Forelimb muscle (tissue), 1 donor: ENCODE results near the gene SPG7. TPM values are rescaled to one million over a fixed set of nuclear protein-coding genes. Genes with fewer than 3 reads are reported as not detected.

ENCODE experiments used
- DNase-seq: peaks from one replicate; pipeline ENCODE4 v3.0.0-alpha.2; 2013; ENCODE audit warnings: low read depth
- polyA plus RNA-seq: library from polyadenylated mRNA; unstranded; fragments of 120-200 nt; gene quantifications from one replicate; pipeline ENCODE4 v1.2.1, GENCODE V29; 2013; ENCODE audit not compliant: insufficient read length

The SPG7 gene
- polyA plus RNA-seq, 1 donor = 67.1 TPM

DNA sequence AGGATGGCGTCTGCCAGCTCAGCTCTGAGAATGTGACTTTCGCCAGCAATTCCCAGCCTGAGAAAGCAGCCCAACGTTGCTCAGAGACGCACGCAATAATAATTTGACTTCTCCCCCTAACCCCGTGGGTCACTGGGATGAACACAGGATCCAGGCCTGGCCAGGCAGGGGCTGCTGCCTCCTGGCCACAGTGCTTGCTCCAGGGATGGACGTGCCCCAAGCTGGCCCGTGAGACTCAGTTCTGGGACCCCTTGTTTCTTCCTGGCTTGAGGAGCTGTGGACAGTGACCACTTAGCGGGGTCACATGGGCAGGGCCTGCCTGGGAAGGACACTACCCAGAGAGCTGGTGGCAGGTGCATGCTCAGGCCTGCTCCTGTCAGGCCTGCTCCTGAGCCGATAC lies 91.7 kb downstream of the SPG7 start:
- no peak for DNase-seq

DNA sequence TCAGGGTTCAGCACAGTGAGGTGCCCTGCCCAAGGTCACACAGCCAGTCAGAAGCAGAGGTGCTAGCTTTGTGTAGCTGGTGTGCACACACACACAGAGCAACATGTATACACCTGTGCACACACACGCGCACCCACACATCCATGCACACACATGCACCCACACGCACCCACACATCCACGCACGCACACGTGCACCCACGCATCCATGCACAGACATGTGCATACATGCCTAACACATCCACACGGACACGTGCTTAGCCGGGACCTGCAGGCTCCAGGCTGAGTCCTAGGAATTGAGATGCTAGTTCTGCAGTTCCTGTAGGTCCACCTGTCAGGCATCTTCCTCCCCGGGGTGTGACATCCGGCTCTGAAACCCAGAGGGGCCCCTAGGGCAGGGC lies 92.2 kb downstream of the SPG7 start:
- no peak for DNase-seq

DNA sequence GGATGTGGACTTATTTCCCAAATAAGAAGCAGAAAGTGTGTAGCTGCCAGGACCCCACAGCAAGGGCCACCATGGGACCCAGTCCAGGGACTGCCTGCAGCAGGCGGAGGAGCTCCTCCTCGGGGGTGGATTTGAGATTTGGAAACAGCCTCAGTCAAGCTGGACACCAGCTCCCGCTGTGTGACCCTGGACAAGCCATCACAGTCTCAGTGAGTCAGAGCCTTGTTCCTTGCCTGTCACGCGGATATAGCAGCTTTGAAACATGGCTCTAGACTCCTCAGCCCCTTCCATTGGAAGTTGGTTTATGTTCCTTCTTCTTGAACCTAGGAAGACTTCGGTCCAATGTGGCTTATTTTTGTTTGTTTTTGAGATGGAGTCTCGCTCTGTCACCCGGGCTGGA lies 92.8 kb downstream of the SPG7 start:
- DNase-seq = no peak

DNA sequence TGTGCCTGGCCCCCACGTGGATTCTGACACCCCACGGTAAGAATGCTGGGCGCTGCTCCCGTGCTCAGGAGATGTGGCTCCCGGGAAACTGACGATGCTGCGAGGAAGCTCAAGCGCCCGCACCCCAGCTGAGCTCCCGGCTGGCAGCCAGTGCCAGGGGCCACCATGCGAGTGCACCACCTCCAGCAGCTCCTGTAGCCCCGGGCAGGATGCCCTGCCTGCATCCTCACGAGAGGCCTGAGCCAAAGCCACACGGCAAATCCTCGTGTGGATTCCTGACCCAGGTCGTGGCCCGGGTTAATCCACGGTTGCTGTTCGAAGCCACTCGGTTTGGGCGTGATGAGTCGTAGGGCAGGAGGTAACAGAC lies 93.7 kb downstream of the SPG7 start:
- no peak for DNase-seq

DNA sequence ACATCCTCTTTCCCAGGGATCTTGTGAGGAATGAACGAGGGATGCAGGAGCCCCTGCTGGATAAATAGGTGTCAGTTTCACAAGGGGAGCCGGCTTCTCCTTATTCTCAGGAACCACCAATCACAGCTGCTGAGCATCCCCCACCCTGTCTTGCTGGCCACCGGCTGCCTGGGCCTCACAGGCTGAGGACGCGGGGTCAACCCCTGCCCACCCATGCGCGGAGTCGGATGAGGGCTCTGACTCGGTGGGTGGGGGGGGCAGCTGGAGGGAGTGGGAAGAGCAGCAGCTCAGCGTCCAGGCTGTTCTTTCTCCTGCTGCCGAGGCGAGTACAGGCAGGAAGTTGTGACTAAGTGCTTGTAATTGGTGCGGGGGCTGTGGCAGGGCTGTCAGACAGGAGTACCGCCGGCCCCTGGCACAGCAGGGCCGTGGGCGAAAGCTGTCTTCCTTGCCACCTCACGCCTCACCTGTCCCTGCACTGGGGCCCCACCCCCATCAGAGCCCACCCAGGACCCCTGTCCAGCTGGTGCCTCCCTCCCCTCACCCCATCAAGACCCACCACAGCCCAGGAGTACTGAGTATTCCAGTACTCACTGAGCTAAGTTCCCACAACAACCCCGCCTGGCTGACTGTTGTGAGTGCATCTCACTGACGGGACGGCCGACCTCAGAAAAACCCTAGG lies 94.2 kb downstream of the SPG7 start:
- no peak for DNase-seq

DNA sequence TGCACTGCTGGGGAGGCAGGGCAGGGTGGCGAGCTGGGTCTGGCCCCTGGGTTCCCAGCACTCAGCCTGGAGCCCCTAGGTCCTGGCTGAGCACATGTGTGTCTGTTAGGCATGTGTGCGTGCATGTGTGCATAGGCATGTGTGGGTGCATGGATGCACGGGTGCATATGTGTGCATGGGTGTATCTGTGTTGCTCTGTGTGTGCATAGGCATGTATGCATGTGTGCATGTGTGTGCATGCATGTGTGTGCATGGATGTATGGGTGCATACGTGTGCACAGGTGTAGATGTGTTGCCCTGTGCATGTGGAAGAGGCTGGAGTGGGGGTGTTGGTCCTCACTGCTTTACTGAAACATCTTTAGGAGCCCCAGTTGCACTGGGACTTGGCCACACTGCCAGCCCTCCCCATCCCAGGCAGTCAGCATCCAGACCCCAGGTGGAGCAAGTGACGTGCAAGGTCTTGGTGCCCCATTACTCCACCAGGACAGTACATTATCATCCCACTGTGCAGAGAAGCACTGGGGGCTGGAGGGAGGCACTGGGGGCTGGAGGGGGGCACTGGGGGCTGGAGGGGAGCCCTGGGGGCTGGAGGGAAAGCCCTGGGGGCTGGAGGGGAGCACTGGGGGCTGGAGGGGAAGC lies 94.9 kb downstream of the SPG7 start:
- no peak for DNase-seq

DNA sequence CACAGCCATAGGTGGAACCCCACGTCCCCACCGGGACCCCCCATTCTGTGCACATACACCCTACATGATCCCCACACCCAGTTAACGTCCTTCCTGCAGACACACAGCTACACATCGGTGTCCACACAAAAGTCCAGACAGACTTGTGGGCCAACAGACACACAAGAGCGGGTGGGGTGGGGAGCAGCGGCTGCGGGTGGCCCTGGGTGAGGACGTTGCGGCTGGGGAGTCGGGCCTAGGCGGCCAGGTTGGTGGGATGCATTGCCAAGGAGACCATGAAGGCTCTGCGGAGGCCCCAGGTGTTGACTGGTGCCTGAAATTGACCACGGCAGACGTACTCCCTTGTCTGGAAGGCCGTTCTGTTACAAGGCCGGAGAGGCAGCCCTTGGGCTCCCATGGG lies 96.6 kb downstream of the SPG7 start:
- no peak for DNase-seq

DNA sequence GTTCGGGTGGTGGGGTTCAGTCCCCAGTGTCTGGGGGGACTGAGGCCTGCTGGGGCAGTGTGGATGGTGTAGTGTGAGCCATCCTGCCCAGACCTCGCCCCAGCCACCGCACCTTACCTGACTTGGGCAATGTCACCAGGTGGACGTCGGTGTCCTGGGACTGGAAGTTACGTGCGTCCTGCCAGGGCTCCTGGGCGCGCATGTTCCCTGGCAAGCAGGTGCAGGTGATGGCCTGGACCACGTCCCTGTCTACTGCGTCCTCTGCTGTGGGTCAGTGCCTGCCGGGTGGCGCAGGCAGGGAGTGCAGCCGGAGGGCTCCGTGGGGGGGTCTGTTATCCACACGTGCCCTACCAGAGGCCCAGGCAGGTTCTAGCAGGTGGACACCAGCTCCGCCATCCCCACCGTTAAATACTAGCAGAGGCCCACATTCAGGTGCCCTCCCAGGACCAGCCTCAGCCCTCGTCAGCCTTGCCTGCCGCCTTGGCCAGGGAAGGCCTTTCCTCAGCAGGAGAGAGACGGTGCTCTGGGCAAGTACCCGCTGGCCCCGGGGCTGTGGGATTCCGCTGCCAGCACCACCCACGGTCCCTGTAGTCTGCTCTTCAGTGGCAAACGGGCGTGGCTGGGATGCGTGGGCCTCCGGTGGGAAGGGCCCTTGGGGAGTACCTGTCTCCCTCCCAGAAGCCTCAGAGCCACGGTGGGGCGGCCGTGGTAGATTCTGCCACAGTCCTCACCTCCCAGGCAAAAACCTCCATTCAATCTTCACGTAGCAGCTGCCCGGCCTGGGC lies 97.2 kb downstream of the SPG7 start:
- no peak for DNase-seq

DNA sequence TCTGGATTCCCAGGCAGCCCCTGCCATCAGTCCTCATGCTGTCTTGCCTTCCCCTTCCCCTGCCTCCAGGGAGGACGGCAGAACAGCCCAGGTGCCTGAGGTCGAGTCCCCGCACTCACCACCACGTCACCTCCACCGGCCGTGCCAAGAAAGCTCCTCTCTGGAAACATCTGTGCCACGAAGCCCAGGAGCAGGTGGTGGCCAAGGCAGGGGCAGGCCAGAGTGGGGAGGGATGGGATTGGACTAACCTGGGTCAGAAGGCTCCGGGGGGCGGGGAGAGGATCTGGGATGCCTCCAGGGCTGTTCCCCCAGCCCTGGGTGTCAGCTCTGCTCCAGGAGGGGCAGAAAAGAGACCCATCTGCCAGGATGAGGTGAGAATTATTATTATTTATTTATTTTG lies 97.8 kb downstream of the SPG7 start:
- no peak for DNase-seq

Other genes starting within 250 kb of the SPG7 start
- gene ANKRD11, start 17.8 kb upstream of the SPG7 start, polyA plus RNA-seq = 55.7 TPM
- 4,240 TPM for gene RPL13, start 52.3 kb downstream of the SPG7 start, polyA plus RNA-seq
- gene CPNE7, start 67.4 kb downstream of the SPG7 start, polyA plus RNA-seq = 0.43 TPM
- gene DPEP1, start 105.2 kb downstream of the SPG7 start, polyA plus RNA-seq = 0.72 TPM
- 56.7 TPM for gene CHMP1A, start 149.3 kb downstream of the SPG7 start, polyA plus RNA-seq
- 4.3 TPM for gene SPATA33, start 149.4 kb downstream of the SPG7 start, polyA plus RNA-seq
- 50.4 TPM for gene CDK10, start 178.3 kb downstream of the SPG7 start, polyA plus RNA-seq
- gene SPATA2L, start 193.3 kb downstream of the SPG7 start, polyA plus RNA-seq = 1.9 TPM
- gene VPS9D1, start 212.5 kb downstream of the SPG7 start, polyA plus RNA-seq = 10.8 TPM
- 22.1 TPM for gene ZNF276, start 213.1 kb downstream of the SPG7 start, polyA plus RNA-seq